K562 (cell line): ENCODE results near the gene HOXB6. TPM values are rescaled to one million over a fixed set of nuclear protein-coding genes. Genes with fewer than 3 reads are reported as not detected.

Source experiments
- CBFB ChIP-seq: sonication (generic); formaldehyde crosslinking; IDR thresholded peaks from 2 replicates; pipeline ENCODE4 v1.4.0; 2020; ENCODE audit warnings: mild to moderate bottlenecking, missing genetic modification reagents
- ESRRB ChIP-seq: fragments of 250-450 bp; sonication (Bioruptor Pico); IDR thresholded peaks from 2 replicates; pipeline ENCODE4 v1.5.0; 2020; ENCODE audit warnings: mild to moderate bottlenecking, moderate library complexity, borderline replicate concordance
- EZH2 ChIP-seq: IDR thresholded peaks from 2 replicates; pipeline ENCODE4 v1.6.1; 2012; ENCODE audit warnings: low read depth, mild to moderate bottlenecking, inconsistent platforms, low read length, borderline replicate concordance
- ILK ChIP-seq: fragments of 450-650 bp; IDR thresholded peaks from 2 replicates; pipeline ENCODE4 v1.6.1; 2016; ENCODE audit warnings: missing genetic modification characterization, low read depth, mild to moderate bottlenecking, missing compliant biosample characterization, moderate library complexity, borderline replicate concordance
- MIER1 ChIP-seq: fragments of 450-650 bp; IDR thresholded peaks from 2 replicates; pipeline ENCODE4 v1.6.1; 2016; ENCODE audit warnings: antibody characterized with exemption, mild to moderate bottlenecking, low read depth
- NFIC ChIP-seq: fragments of 450-650 bp; IDR thresholded peaks from 2 replicates; pipeline ENCODE4 v1.6.1; 2017; ENCODE audit warnings: mild to moderate bottlenecking, inconsistent platforms
- PPARD ChIP-seq: fragments of 250-450 bp; sonication (Bioruptor Pico); IDR thresholded peaks from 2 replicates; pipeline ENCODE4 v1.8.0; 2022; ENCODE audit warnings: inconsistent platforms, mild to moderate bottlenecking, moderate library complexity
- TBP ChIP-seq: optimal IDR thresholded peaks from 2 replicates; pipeline ENCODE3; 2011; ENCODE audit warnings: low read depth, low read length, improper control_type of control experiment
- ZBTB17 ChIP-seq: fragments of 450-650 bp; formaldehyde crosslinking; IDR thresholded peaks from 2 replicates; pipeline ENCODE4 v1.4.0; 2020; ENCODE audit warnings: mild to moderate bottlenecking
- polyA plus RNA-seq, 8 experiments: library from polyadenylated mRNA; depleted of rRNA in 4 of 8; stranded (reverse) in 5 of 8; unstranded in 3 of 8; fragments of >200 nt; fragmentation: Nextera tagmentation in 2 of 8; fragmentation: Illumina TruSeq in 1 of 8; extraction: Ambion mirVana in 2 of 8; extraction: Trizol in 1 of 8; gene quantifications; 2 replicates each; pipeline versions ENCODE4 v1.2.1 to v1.2.3, GENCODE V29; 2011 to 2014; ENCODE audit warnings: inconsistent platforms in 1 of 8, missing spikeins in 1 of 8
- total RNA-seq, 7 experiments: library from RNA; depleted of rRNA in 6 of 7; stranded (reverse); fragments of >200 nt in 6 of 7; fragmentation: Illumina TruSeq in 2 of 7; extraction: Trizol in 2 of 7; gene quantifications; 2 replicates each; pipeline versions ENCODE4 v1.2.1 to v1.2.3, GENCODE V29; 2011 to 2021; ENCODE audit warnings: low replicate concordance in 1 of 7
- TF ChIP-seq, protein P1 (sequence below), 2 experiments: fragments of 450-650 bp; formaldehyde crosslinking in 1 of 2; IDR thresholded peaks; 2 replicates each; pipeline versions ENCODE4 v1.4.0 to v1.6.1; 2014 to 2020; ENCODE audit warnings: mild to moderate bottlenecking in 2 of 2, borderline replicate concordance in 1 of 2, low read depth in 1 of 2
- TF ChIP-seq, protein P2 (sequence below): IDR thresholded peaks from 2 replicates; pipeline ENCODE4 v1.6.1; 2014; ENCODE audit warnings: antibody characterized with exemption
- TF ChIP-seq, protein P3 (sequence below): fragments of 250-450 bp; sonication (Bioruptor Pico); IDR thresholded peaks from 2 replicates; pipeline ENCODE4 v1.4.0; 2020; ENCODE audit warnings: mild to moderate bottlenecking, moderate library complexity
- TF ChIP-seq, protein P4 (sequence below): fragments of 150-350 bp; conservative IDR thresholded peaks from 2 replicates; pipeline ENCODE4 v1.6.1; 2014; ENCODE audit warnings: low read length

The HOXB6 gene
- total and polyA plus RNA-seq, 9 of the 15 experiments (the other 6 are each of a cell fraction or from before 2014, with no cell fraction given) = 1.2 to 14.8 (median 4.9) TPM

DNA sequence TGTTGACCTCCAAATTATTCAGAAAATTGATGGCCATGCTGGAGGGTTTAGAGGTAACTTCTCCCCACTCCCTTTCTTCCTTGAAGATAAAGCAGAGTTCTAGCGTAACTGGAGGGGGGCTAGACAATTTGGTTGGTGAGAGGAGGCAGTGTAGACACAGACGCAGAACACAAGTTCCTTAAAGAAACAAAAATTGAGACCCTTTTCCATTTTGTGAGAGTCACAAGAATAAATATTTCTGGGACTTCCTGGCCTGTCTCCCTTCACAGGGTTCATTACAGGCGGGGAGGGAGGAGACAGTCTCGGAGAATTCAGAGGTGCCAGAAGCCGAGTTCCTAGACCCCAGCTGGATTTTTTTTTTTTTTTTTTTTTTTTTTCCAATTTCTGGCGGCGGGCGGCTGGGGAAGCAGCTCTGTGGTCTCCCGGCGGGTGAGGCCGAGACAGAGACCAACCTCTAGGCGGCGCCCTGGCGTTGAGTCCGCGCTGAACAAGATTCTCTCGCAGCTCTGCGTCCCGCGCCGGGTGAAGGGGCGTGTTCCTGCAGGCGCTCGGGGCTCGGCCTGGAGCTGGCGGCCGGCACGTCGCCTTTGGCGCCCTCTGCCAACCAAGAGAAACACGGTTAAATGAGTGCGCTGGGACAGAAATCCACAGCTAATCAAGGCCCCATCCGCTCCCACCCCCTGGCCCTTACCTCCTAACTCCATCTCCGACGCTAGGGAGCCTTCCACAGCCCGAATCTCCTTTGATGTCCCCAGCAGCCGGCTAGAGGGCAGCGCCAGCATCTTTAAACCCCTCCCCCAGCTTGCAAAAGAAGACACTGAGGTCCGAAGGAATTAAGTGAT lies 31.6 kb upstream of the HOXB6 start (continued):
- TF ChIP-seq, protein P1, sequence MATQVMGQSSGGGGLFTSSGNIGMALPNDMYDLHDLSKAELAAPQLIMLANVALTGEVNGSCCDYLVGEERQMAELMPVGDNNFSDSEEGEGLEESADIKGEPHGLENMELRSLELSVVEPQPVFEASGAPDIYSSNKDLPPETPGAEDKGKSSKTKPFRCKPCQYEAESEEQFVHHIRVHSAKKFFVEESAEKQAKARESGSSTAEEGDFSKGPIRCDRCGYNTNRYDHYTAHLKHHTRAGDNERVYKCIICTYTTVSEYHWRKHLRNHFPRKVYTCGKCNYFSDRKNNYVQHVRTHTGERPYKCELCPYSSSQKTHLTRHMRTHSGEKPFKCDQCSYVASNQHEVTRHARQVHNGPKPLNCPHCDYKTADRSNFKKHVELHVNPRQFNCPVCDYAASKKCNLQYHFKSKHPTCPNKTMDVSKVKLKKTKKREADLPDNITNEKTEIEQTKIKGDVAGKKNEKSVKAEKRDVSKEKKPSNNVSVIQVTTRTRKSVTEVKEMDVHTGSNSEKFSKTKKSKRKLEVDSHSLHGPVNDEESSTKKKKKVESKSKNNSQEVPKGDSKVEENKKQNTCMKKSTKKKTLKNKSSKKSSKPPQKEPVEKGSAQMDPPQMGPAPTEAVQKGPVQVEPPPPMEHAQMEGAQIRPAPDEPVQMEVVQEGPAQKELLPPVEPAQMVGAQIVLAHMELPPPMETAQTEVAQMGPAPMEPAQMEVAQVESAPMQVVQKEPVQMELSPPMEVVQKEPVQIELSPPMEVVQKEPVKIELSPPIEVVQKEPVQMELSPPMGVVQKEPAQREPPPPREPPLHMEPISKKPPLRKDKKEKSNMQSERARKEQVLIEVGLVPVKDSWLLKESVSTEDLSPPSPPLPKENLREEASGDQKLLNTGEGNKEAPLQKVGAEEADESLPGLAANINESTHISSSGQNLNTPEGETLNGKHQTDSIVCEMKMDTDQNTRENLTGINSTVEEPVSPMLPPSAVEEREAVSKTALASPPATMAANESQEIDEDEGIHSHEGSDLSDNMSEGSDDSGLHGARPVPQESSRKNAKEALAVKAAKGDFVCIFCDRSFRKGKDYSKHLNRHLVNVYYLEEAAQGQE (IDR thresholded peaks at IDR 0.05; ENCODE audit: borderline replicate concordance) = peak; percentile 55
- TF ChIP-seq, protein P1 (CRISPR knock-in tag; IDR thresholded peaks at IDR 0.05; ENCODE audit: low read depth) = no peak
- no peak for TF ChIP-seq TBP
- TF ChIP-seq CBFB (CRISPR knock-in tag) = no peak
- TF ChIP-seq, protein P2, sequence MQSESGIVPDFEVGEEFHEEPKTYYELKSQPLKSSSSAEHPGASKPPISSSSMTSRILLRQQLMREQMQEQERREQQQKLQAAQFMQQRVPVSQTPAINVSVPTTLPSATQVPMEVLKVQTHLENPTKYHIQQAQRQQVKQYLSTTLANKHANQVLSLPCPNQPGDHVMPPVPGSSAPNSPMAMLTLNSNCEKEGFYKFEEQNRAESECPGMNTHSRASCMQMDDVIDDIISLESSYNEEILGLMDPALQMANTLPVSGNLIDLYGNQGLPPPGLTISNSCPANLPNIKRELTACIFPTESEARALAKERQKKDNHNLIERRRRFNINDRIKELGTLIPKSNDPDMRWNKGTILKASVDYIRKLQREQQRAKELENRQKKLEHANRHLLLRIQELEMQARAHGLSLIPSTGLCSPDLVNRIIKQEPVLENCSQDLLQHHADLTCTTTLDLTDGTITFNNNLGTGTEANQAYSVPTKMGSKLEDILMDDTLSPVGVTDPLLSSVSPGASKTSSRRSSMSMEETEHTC = no peak
- TF ChIP-seq, protein P3, sequence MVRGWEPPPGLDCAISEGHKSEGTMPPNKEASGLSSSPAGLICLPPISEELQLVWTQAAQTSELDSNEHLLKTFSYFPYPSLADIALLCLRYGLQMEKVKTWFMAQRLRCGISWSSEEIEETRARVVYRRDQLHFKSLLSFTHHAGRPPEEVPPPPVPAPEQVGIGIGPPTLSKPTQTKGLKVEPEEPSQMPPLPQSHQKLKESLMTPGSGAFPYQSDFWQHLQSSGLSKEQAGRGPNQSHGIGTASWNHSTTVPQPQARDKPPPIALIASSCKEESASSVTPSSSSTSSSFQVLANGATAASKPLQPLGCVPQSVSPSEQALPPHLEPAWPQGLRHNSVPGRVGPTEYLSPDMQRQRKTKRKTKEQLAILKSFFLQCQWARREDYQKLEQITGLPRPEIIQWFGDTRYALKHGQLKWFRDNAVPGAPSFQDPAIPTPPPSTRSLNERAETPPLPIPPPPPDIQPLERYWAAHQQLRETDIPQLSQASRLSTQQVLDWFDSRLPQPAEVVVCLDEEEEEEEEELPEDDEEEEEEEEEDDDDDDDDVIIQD (CRISPR knock-in tag) = no peak
- TF ChIP-seq ILK (tag) = no peak
- TF ChIP-seq MIER1 = no peak
- TF ChIP-seq, protein P4, sequence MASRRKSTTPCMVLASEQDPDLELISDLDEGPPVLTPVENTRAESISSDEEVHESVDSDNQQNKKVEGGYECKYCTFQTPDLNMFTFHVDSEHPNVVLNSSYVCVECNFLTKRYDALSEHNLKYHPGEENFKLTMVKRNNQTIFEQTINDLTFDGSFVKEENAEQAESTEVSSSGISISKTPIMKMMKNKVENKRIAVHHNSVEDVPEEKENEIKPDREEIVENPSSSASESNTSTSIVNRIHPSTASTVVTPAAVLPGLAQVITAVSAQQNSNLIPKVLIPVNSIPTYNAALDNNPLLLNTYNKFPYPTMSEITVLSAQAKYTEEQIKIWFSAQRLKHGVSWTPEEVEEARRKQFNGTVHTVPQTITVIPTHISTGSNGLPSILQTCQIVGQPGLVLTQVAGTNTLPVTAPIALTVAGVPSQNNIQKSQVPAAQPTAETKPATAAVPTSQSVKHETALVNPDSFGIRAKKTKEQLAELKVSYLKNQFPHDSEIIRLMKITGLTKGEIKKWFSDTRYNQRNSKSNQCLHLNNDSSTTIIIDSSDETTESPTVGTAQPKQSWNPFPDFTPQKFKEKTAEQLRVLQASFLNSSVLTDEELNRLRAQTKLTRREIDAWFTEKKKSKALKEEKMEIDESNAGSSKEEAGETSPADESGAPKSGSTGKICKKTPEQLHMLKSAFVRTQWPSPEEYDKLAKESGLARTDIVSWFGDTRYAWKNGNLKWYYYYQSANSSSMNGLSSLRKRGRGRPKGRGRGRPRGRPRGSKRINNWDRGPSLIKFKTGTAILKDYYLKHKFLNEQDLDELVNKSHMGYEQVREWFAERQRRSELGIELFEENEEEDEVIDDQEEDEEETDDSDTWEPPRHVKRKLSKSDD = no peak
- no peak for TF ChIP-seq EZH2
- TF ChIP-seq ESRRB (CRISPR knock-in tag) = no peak
- TF ChIP-seq PPARD (CRISPR knock-in tag) = no peak
- TF ChIP-seq ZBTB17 (CRISPR knock-in tag) = no peak
- no peak for TF ChIP-seq NFIC
